Breast epithelium (tissue), 3 donors: Measurements from ENCODE around the gene NRL.

Experiments
- POLR2A ChIP-seq: fragments of 450-650 bp; IDR thresholded peaks from one replicate; pipeline ENCODE4 v1.6.1; 2016; ENCODE audit warnings: antibody characterized with exemption, mild to moderate bottlenecking, moderate library complexity
- POLR2AphosphoS5 ChIP-seq, 3 donors: sonication (generic); formaldehyde crosslinking; IDR thresholded peaks; one replicate each; pipeline ENCODE4 v1.6.1; 2017; ENCODE audit warnings: antibody characterized with exemption in 3 of 3
- TF ChIP-seq, protein P1 (sequence below), 3 donors: fragments of 450-650 bp; IDR thresholded peaks; one replicate each; pipeline ENCODE4 v1.5.1; 2016 to 2017; ENCODE audit warnings: antibody characterized with exemption in 3 of 3, mild to moderate bottlenecking in 3 of 3, moderate library complexity in 3 of 3

DNA sequence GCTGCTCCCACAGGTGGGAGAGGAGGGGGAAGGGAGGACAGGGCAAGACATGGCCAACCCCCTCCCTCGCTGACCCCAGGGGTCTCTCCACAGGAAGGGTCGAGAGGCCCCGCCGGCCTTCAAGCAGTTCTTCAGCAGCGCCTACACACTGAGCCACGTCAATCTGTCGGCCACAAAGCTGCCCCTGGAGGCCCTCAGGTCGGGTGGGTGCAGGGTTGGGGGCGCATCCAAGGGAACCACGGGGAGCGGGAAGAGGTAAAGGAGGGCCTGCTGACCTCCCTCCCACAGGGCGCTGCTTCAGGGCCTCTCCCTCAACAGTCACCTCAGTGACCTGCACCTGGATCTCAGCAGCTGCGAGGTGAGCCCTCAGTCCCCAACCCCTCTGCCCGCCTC is 56.9 kb downstream of the NRL start:
- TF ChIP-seq, protein P1, sequence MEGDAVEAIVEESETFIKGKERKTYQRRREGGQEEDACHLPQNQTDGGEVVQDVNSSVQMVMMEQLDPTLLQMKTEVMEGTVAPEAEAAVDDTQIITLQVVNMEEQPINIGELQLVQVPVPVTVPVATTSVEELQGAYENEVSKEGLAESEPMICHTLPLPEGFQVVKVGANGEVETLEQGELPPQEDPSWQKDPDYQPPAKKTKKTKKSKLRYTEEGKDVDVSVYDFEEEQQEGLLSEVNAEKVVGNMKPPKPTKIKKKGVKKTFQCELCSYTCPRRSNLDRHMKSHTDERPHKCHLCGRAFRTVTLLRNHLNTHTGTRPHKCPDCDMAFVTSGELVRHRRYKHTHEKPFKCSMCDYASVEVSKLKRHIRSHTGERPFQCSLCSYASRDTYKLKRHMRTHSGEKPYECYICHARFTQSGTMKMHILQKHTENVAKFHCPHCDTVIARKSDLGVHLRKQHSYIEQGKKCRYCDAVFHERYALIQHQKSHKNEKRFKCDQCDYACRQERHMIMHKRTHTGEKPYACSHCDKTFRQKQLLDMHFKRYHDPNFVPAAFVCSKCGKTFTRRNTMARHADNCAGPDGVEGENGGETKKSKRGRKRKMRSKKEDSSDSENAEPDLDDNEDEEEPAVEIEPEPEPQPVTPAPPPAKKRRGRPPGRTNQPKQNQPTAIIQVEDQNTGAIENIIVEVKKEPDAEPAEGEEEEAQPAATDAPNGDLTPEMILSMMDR (IDR thresholded peaks at IDR 0.05): no peak
- TF ChIP-seq POLR2A (no peak), POLR2AphosphoS5 (IDR thresholded peaks at IDR 0.05) (no peak)
